Fibroblast of lung (primary cell): ENCODE measurements around the gene PKIB.
"Not testable (repeated sequence)": the region's sequence is repeated elsewhere in the genome, so short reads cannot be mapped to it uniquely, and the experiment has no call there.

Experiments
- CTCF ChIP-seq, 2 donors: IDR thresholded peaks in 1 of 2; conservative IDR thresholded peaks in 1 of 2; 1 replicate in 1 of 2; 2 replicates in 1 of 2; pipeline ENCODE4 v1.5.1; 2011 to 2012; ENCODE audit warnings: low read length in 2 of 2, control low read depth in 1 of 2, inconsistent platforms in 1 of 2, low read depth in 1 of 2, mild to moderate bottlenecking in 1 of 2
- EZH2 ChIP-seq: IDR thresholded peaks from 2 replicates; pipeline ENCODE4 v1.5.1; 2012; ENCODE audit warnings: low read length, control low read depth, mild to moderate bottlenecking; ENCODE audit errors: missing control alignments

GRCh38 chr6:122744856-122745255, 134.7 kb downstream of the PKIB start:
- TF ChIP-seq CTCF (conservative IDR thresholded peaks at IDR 0.05 in 1 of 2, IDR thresholded peaks at IDR 0.05 in 1 of 2; ENCODE audit: low read depth in 1 of 2, low read length in 2 of 2); EZH2: not testable (repeated sequence)
